T-helper 2 cell (primary cell): ENCODE measurements around the gene TENM3.

Source experiments
- DNase-seq, 5 experiments: peaks; one replicate each; pipeline versions ENCODE4 v3.0.0 to v3.0.0-alpha.2; 2012 to 2022

Gene TENM3

GRCh38 chr4:182826391-182826790 lies 583.2 kb downstream of the TENM3 start:
- DNase-seq, result peak in 1 of 5 experiments; percentile 46

DNA sequence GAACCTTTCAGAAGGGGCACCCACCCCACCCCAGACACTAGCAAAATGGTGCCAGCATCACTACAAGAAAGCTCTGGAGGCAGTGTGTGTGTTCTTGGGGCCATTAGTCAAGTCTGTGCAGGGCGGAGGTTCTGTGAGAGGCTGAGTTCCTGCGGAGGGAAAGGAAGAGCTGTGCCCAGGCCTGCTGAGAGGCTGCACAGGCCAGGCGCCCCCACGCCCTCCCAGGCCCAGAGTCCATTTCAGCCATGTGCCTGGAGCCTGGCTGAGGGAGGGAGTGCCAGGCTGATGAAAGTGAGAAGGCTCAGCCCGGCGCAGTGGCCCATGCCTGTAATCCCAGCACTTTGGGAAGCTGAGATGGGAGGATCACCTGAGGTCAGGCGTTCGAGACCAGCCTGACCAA lies 584.0 kb downstream of the TENM3 start:
- DNase-seq, result no peak

- DNase-seq, result no peak
Observed at GRCh38 chr4:182827954-182828353, 584.8 kb downstream of the TENM3 start.

DNA sequence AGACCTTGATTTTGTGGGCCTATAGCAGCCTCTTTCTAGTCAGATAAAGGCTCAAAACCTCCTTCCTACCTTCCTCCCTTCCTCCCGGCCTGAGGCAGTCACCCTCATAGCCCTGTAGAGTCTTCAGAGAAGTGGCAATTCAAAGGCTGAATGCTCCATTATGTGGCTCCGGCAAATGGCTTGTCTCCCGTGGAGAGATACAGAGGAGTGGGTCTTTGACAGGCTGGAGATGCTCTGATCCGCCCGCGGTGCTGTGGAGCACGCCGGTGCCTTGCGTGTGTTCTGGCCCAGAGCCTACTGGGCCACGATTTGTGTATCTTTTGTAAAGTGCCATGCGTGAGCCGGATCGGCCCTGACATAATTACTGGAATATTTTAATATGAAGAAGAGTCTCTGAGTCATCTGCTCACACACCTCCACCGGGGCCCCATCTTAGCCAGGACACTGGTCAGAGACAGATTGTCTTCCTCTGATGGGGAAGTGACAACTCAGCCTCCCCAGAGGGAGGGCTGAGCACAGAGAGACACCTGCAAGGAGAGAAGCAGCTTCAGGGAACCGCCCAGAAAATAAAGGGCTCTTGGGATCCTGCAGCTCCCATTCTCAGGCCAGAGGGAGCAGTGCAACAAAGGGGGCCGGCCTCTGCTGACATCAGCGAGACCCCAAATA lies 585.3 kb downstream of the TENM3 start:
- DNase-seq, result no peak

DNA sequence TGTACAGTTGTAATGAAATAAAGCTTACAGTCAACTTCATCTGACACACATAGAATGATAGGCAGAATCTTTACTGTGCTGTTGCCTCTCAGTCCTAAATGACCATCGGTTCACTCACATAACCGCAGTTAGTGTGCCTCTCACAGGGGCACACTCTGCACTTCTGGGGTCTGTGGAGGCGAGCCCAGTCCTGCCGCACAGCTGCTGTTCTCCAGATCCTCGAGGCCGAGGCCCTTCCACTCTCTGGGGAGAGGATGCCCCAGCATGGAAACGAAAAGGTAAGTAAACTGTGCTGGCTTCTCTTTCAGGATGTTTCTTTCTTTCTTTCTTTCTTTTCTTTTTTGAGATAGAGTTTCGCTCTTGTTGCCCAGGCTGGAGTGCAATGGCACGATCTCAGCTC lies 586.0 kb downstream of the TENM3 start:
- no peak for DNase-seq

DNA sequence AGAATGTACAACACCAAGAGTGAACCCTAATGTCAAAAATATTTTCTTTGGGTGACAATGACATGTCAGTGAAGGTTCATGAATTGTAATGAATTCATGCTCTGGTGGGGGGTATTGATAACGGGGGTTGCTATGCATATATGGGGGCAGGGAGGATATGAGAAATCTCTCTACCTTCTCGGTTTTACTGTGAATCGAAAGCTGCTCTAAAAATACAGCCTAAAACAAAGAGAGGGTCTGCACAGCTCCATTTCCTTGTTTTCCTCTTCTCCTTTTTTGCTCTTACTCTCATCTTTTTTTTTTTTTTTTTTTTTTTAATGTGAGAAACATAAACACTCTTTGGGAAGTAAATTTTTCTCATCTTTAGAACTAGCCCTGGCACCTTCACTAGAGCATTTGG lies 588.2 kb downstream of the TENM3 start:
- no peak for DNase-seq

GRCh38 chr4:182832352-182833120 lies 589.3 kb downstream of the TENM3 start:
- DNase-seq, result no peak

GRCh38 chr4:182835006-182835740 lies 592.0 kb downstream of the TENM3 start:
- no peak for DNase-seq

GRCh38 chr4:182837831-182838230 lies 594.6 kb downstream of the TENM3 start:
- DNase-seq, result no peak

DNA sequence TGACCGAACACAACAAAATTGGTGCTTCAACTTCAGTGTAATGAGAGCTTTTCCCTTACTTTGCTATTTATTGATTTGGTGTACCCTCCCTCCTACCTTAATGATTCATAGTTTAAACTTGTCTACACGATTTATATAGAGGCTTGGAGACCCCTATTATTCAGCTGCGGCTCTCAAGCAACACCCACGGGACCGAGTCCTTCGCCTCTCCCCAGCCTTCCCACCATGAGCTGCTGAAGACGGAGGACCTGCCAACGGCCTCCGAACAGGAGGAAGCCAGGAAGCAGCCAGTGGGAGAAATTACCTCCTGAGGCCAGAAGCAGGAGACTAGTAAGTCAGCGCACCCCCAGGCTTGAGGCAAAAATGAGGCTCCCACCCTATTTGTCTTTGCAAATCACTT lies 595.3 kb downstream of the TENM3 start:
- no peak for DNase-seq

GRCh38 chr4:182839256-182839655 lies 596.1 kb downstream of the TENM3 start:
- DNase-seq, result no peak

DNA sequence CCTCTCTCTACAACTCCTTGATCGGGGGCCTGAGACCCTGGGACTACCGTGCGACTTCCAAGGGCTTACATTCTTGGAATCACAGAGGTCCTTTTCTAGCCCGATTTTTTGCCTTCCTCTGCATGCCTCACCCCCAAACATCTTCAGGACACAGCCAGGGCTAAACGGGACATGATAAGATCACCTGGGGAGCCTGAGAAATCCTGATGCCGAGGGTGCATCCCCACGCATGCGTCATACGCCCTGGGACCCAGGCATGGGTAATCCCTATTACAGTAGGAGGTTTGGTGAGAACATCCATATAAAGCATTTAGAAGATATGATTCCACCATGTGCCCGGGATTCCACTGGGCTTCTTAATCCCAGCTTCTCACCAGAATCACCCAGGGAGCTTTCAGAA lies 596.9 kb downstream of the TENM3 start:
- DNase-seq, result no peak

DNA sequence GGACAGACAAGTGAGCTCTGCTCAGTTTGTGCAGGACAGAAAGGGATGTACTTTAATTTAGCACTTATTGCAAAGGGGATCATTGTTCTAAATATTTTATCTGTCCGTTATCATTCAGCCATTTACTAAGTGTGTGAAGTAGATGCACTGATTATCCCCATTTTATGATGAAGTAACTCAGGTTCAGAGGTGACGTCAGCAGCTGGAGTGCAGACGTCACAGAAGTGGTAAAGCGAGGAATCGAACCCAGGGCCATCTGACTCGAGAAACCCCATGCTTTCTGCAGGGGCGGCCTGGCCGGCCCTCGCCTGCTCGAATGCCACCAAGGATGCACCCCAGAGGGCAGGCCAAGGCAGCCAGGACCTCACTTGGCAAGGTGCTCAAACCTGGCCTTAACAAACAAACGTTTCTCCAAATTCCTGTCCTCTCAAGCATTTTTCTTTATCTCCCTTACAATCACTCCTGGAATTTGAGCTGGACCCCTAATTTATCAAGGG lies 599.0 kb downstream of the TENM3 start:
- no peak for DNase-seq

GRCh38 chr4:182842759-182843390 lies 599.7 kb downstream of the TENM3 start:
- DNase-seq, result no peak

DNA sequence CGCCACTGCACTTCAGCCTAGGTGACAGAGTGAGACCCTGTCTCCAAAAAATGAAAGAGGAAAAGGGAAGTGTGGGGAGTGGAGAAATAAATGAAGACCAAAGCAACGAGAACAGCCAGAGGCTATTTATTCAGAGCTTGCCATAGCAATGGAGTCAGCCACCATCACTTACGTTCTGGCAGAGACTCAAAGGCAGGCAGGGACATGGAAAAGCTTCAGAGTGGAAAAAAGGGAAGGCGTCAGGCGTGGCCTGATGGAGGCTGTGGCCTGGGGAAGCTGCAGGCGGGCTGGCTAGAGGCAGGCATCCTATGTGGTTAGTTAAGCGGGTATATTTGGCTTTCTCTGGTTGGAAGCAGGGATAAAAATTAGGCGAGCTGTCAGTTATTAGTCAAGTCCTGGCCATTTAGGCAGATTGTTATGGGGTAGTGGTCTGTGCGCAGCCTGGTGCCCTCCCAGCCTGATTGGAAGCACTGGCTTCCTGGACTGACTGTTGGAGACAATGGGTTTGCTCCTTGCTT lies 600.7 kb downstream of the TENM3 start:
- DNase-seq, result no peak

- no peak for DNase-seq
Observed at GRCh38 chr4:182845618-182846017, 602.4 kb downstream of the TENM3 start.

- no peak for DNase-seq
Observed at GRCh38 chr4:182846036-182846435, 602.8 kb downstream of the TENM3 start.

DNA sequence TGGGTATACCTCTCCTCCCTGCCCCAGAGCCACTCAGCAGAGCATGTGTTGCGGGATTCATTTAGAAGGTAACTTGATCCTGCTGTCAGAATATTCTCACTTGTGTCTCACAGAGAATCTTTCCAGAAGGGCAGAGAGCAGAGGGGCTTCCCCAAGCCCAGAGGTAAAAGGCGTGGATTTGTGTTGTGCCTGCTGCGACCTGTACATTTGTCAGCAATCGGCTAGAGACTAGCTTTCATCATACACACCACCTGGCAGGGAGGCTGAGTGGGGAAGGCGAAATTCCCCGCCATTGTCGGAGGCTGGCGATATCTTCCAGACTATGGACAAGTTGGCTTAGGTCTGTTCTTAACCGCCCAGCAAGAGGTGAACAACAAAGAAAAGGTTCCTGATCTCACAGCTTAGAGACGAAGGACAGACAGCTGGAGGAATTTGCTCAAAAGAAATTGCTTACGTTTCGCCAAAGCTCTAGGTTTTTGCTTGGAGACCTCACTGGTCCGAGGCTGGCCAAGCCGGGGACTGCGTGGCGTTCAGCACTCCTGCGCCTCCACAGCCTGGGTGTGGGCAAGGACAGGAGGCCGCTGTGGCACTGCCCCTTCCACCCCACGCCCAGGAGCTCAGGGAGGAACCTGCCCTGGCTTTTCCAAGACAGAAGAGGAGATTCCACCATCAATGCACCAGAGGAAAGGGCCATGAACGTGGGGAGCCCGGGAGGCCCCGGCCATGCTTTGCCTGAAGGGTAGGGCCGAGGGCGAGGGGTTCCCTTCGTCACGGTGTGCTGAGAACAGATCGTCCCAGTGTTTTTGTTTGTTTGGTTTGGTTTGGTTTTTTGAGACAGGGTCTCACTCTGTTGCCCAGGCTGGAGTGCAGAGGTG lies 604.6 kb downstream of the TENM3 start:
- no peak for DNase-seq

GRCh38 chr4:182848685-182849084 lies 605.5 kb downstream of the TENM3 start:
- no peak for DNase-seq
